ENCODE data around the gene YIPF2.

Gene YIPF2

DNA sequence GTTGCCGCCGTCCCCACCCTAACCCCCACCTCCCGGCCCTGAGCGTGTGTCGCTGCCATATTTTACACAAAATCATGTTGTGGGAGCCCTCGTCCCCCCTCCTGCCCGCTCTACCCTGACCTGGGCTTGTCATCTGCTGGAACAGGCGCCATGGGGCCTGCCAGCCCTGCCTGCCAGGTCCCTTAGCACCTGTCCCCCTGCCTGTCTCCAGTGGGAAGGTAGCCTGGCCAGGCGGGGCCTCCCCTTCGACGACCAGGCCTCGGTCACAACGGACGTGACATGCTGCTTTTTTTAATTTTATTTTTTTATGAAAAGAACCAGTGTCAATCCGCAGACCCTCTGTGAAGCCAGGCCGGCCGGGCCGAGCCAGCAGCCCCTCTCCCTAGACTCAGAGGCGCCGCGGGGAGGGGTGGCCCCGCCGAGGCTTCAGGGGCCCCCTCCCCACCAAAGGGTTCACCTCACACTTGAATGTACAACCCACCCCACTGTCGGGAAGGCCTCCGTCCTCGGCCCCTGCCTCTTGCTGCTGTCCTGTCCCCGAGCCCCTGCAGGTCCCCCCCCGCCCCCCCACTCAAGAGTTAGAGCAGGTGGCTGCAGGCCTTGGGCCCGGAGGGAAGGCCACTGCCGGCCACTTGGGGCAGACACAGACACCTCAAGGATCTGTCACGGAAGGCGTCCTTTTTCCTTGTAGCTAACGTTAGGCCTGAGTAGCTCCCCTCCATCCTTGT, 6.4 kb downstream of the YIPF2 start:
- TF ChIP-seq CTCF (conservative IDR thresholded peaks at IDR 0.05; ENCODE audit: low read length), result no peak
- DNase-seq (ENCODE audit: low read depth), result no peak
- H3K4me3 ChIP-seq (ENCODE audit: low read length), result no peak overlapping the region

DNA sequence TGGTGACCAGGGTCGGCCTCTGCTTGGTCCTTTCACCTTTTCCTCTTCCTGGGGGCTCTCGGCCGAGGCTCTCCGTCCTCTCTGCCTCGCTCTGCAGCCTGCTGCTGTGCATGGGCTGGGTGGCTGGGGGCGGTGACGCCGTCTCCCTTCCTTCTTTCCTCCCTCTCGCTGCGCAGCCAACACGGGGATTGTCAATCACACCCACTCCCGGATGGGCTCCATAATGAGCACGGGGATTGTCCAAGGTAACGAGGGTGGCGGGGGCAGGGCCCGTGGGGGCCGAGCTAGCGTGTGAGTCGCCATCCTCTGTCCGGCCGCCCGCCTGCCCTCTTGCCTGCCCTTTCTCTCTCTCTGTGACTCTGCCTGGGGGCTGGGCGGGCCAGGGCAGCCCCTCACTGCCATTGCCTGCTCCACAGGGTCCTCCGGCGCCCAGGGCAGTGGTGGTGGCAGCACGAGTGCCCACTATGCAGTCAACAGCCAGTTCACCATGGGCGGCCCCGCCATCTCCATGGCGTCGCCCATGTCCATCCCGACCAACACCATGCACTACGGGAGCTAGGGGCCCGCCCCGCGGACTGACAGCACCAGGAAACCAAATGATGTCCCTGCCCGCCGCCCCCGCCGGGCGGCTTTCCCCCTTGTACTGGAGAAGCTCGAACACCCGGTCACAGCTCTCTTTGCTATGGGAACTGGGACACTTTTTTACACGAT, 7.1 kb downstream of the YIPF2 start:
- TF ChIP-seq CTCF (conservative IDR thresholded peaks at IDR 0.05; ENCODE audit: low read length), result no peak
- DNase-seq (ENCODE audit: low read depth), result no peak
- no peak overlapping the region for H3K4me3 ChIP-seq (ENCODE audit: low read length)

GRCh38 chr19:10920781-10921180, 7.7 kb downstream of the YIPF2 start:
- no peak for TF ChIP-seq CTCF (conservative IDR thresholded peaks at IDR 0.05; ENCODE audit: low read length)
- no peak overlapping the region for H3K4me3 ChIP-seq (ENCODE audit: low read length)
- DNase-seq (ENCODE audit: low read depth), result no peak

DNA sequence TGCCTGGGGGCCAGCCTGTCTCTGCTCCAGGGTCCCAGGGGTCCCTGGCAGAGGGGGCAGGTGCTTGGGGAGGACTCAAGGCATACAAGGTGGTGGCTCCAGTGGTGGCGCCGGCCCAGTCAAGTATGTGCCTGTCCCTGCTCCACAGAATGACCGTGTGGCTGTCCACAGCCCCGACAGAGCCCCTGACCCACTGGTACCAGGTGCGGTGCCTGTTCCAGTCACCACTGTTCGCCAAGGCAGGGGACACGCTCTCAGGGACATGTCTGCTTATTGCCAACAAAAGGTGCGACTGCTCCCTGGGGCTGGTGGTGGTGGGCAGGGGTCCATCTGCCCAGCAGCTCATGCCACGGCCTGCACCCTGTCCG, 8.2 kb downstream of the YIPF2 start:
- DNase-seq (ENCODE audit: low read depth), result no peak
- H3K4me3 ChIP-seq (ENCODE audit: low read length), result no peak overlapping the region
- TF ChIP-seq CTCF (conservative IDR thresholded peaks at IDR 0.05; ENCODE audit: low read length), result no peak

DNA sequence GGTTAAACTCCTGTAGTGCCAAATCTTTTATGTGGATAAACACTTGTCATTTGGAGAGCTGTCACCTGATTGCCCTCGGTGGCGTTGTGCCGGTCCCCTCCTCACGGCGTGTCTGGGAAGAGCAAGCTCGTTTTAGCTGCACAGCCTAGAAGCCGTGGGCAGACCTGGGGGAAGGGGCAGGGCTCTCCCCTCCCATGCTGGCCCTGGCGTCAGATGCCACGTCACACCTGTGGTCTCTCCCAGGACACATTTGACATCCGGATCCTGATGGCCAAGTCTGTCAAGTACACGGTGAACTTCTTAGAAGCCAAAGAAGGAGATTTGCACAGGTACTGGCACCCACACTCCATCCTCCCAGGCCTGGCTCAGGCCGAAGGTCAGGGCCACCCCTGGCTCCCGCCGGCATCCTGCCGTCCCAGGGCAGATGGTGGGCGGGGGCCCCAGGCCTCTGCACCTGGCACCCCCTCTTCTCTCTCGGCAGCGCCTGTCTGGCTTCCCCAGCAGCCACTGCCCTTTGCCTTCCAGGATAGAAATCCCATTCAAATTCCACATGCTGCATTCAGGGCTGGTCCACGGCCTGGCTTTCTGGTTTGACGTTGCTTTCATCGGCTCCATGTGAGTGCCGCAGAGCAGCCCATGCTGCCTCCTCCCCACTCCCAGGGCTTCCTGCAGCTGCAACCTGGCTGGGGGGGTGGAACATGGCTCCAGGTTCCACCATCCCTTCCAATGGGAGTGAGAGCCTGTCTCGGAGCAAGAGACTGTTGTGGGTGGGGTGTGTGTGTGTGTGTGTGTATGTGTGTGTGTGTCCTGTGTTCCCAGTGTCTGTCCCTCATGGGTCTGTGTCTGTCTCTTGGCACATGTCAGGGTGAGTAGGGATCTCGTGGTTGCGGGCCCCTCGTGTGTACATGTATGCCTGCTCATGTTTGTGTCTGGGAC, 8.8 kb downstream of the YIPF2 start:
- DNase-seq (ENCODE audit: low read depth), result no peak
- no peak overlapping the region for H3K4me3 ChIP-seq (ENCODE audit: low read length)
- TF ChIP-seq CTCF (conservative IDR thresholded peaks at IDR 0.05; ENCODE audit: low read length), result no peak

- H3K4me3 ChIP-seq (ENCODE audit: low read length), result no peak overlapping the region
- DNase-seq (ENCODE audit: low read depth), result no peak
- no peak for TF ChIP-seq CTCF (conservative IDR thresholded peaks at IDR 0.05; ENCODE audit: low read length)
These were observed 10.1 kb downstream of the YIPF2 start for GRCh38 chr19:10918359-10918758.
